Ureter (tissue), 1 donor: ENCODE data around the gene TUBGCP4. TPM values are rescaled to one million over a fixed set of nuclear protein-coding genes. Genes with fewer than 3 reads are reported as not detected.

Experiments used
- DNase-seq: peaks from one replicate; pipeline ENCODE4 v3.0.0-alpha.2; 2020; ENCODE audit warnings: low spot score
- total RNA-seq: library from RNA; stranded (reverse); gene quantifications from one replicate; pipeline ENCODE4 v1.2.4, GENCODE V29; 2023
- donor health status: DM: yes; HTN: yes; CAD: no.

TUBGCP4 gene
- total RNA-seq, 1 donor from 2014 or later = 19.8 TPM

DNA sequence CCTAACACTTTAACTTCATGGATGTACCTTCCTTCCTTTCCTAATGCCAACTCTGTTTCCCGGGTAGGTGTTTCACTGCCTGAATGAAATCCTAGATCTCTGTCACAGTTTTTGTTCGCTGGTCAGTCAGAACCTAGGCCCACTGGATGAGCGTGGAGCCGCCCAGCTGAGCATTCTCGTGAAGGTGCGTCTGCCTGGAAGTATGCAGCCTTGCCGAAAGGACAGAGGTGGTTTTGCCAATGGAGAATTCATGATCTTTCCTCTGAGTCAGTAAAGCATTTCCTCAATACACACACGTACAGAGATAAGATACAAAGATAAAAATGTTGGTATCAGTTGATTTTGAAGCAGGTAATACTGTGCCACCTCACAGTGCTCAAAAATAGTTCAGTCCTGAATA lies 32.7 kb downstream of the TUBGCP4 start:
- no peak for DNase-seq

DNA sequence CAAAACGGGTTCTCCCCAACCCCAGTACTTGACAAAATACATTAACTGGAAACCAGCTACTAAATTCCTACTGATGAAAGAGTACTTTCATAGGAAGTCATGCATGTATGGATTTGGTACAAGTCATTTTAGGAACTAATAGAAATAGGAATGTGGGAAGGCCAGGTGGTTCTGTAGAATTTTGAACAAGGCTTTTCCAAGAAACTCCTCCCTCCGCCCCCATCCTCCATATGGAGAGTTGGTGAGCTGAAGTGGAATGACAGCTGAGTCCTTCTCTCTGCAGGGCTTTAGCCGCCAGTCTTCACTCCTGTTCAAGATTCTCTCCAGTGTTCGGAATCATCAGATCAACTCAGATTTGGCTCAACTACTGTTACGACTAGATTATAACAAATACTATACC lies 33.2 kb downstream of the TUBGCP4 start:
- no peak for DNase-seq

DNA sequence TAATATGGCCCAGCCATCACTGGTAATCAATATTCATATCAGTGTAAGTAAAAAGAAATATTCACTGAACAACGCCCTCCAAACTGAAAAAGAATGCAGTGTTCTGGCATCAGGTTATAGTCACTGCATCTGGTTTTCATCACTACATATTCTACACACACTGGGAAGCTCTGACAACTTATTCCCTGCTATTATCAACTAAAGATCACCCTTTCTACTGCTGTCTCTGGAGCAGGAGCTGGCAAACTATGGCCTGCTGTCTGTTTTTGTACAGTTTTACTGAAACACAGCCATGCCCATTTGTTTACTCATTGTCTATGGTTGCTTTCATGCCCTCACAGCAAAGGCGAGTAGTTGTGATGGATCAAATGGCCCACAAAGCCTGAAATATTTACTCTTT lies 35.3 kb downstream of the TUBGCP4 start:
- DNase-seq = no peak

DNA sequence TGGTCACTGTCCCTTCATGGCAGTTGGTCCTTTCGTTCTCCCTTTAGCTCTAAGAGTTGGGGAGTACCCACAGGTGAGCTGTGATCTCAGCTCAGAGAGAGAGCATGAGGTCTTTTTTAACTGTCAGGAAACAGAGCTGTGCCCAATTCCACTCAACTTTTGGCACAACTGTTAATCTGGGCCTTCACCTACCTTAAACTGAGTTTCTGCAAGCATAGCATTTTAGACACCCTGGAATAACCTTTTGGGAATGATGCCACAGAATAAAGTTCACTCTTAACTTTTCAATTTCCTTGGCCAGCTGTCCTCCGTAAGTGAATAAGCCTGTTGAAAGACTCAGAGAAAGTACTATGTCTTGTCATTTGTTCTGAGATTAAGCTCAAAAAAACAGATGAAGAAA lies 35.9 kb downstream of the TUBGCP4 start:
- DNase-seq = no peak

DNA sequence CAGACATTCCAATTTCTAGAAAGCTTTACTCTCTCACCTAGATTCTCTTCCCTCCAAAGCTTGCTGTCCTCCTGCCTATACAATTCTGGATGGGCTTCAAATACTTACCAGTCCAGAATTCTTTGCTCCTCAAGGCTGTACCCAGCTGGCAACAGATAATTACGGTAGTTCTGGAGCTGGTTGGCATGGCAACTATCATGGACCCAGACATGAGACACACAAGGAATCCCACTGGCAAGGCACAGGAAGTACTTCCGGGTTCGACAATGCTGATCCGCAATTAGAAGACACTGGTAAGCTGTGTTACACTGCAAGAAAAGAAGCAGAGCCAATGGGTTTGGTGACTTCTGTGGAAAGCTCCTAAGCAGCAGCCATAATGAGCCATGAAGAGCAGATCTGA lies 37.9 kb downstream of the TUBGCP4 start:
- DNase-seq = no peak

DNA sequence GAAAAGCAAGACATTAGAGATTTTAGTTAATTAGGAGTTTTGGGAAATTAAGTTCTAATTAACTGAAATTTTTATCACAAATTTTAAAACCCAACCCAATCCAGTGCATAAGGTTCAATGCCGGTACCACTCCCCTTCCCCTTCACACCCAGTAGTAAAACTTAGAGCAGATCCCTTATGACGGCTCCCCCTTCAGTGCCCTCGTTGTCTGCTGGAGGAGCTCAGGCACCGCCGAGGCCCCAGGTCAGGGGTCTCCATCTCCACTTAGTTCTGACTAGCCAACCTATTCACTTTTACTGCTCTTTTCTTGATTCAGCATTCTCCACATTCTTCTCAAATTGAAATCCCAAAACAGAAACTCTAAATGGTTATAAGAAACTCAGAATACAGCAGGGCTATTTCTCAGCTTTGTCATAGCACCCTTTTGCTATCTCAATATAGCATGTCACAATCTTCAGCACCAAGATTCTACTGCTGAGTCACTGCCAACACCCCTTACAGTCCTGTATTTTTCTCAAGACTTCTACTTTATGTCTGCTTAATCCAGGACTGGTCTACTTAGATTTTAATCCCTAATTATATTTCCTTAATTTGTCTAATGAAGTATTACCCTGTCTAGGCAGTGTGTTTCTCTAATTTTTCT lies 39.8 kb downstream of the TUBGCP4 start:
- no peak for DNase-seq

DNA sequence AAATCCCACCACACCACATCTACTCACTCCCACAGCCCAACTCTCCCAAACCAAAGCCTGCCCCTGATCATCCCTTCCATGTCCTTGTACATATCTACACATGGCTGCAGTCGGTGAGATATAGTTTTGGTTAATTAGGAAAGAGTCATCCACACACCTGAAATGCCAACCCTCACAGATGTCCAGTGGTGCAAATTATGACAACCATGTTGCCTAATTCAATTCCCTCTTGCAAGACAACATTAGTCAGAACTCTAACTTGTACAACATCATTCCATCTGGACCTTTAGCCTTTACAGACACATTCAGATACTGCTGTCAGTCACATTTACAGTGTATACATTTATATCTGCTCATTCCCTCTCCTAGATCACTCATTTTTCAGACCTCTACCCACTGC lies 41.2 kb downstream of the TUBGCP4 start:
- DNase-seq = no peak

DNA sequence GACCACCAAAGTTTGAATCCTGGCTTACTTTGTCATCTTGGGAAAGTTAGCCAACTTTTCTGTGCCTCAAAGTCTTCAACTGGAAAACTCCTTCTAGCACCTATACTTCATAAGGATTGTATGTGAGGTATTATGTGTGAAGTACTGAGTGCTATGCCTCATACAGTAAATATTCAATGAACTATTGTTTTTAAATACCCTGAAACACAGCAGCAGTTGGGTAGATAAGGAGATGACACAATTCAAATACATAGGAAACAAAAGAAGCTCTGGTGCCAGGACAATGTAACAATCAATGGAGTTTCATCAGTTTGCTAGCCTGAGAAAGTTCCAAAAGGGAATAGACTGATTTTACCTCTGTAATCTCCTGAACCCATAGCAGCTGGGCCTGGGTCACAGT lies 43.3 kb downstream of the TUBGCP4 start:
- DNase-seq = no peak

DNA sequence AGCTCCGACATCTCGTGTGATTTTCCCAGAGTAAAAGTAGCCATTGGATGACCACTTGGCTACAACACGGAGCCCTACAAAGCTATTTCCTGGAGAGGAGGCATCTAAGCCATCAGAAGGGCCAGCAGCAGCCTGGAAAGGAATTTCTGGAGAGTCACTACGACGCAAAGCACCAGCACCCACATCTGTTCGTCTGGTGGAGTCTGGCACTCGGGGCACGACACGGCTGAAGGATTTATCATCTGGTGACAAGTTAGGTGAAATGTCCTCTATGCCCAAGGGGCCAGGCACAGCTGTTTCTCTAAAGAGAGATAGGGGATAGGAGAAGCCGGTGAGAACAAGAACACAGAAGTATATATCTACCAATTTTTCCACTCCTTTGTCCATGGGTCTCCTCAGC lies 49.5 kb downstream of the TUBGCP4 start:
- no peak for DNase-seq

DNA sequence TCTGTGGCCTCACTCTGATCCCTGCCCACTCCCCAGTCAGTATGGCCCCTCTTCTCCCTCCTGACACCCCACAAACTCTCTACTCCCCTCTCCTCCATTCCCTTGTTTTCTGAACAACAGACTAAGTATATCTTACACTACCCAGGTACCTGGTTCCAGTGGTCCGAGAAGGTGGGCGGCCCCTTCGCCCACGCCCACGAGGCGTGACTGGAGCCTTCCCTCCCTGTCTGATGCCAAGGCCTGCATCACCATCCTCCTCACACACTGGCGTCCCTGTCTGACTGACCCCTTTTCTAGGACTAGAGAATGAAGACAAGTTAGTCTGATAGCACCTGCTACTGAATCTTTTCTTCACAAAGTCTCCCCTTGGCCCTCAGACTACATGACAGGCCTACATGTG lies 50.0 kb downstream of the TUBGCP4 start:
- no peak for DNase-seq

DNA sequence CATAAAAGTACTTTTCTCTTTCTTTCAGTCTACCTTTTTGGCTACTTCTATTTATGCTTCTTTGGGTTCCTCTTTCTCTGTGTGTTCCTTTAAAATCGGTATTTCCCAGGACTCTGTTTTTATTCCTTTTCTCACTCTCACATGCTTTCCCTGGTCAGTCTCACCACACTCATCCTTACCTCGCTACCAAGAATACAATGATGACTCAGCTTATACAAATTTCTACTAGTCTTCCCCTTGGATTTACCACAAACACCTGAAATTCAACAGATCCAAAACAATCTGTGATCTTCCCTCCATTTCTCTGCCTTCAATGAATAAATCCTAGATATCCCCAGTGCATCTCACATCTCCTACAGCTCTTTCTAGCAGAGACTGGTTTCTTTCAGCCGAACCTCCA lies 52.9 kb downstream of the TUBGCP4 start:
- DNase-seq = no peak

DNA sequence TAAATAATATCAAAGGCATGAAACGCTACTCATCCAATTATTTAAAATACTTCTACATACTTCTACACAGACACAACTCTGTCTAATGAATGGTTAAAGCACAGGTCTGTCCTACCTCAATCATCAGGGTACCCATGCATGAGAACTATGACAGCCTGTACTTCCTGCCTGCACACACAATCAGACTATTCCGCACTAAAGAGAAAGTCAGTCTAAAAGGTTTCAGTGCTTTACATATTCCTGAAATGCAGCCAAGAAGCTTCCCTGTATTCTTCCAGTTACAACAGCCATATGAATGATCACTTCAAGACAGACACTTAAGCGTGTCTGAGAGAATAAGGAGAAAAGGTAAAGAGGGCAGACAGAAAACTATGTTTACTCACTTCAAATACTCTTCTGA lies 58.8 kb downstream of the TUBGCP4 start:
- no peak for DNase-seq

DNA sequence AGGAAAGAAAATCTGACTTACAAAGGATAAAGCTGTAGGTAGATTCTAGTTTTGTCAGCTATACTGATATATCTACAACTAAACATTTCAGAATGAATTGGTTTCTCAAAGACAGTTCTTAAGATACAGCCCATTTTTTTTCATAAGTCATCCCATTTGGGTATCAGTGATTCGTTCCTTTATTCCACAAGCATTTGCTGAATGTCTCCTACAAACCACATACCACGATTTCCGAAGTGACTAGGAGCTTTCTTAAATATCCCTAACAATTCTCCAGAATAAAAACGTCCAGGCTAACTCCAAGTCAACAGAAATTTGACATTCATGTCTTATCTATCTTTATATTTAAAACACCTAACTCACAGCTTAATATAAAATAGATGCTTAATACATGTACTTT lies 62.3 kb downstream of the TUBGCP4 start:
- DNase-seq = no peak

DNA sequence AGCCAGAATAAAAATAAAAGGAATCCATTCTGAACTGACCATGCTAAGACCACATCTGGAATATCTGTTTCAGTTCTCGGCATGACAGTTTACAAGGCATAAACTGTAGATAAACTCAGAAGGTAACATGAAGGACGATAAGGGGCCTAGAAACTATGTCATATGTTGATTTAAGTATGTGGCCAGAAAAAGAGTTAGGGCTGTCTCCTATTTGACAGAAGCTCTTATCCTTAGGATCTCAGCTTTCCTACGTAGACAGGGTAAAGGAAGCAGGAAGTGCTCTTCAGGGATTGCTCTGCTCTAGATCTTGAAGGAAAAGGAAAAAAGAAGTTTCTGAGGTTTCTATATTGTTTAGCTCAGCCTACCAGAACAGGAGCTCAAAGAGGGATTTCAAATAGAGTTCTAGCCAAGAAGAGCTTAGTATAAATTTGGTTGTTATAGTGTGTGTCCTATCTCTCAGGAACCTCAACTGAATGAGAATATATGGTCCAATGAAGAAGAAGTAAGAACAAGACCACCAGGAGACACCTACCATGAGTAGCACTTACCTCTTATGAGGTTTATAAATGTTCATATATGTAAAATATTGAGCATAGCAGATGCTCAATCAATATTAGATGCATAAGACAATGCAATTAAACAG lies 62.9 kb downstream of the TUBGCP4 start:
- no peak for DNase-seq

DNA sequence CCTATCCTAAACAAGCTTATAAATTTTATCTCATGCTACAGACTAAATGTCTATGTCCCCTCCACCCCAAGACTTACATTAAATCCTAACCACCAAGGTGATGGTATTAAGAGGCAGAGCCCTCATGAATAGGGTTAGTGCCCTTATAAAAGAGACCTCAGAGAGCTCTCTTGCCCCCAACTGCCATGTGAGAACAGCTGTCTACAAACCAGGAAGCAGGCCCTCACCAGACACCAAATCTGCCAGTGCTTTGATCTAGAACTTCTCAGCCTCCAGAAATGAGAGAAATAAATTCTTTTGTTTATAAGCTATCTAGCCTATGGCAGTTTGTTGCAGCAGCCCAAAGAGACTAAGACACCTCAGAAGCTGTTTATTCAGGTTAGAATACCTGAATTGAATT lies 63.5 kb downstream of the TUBGCP4 start:
- DNase-seq = no peak

DNA sequence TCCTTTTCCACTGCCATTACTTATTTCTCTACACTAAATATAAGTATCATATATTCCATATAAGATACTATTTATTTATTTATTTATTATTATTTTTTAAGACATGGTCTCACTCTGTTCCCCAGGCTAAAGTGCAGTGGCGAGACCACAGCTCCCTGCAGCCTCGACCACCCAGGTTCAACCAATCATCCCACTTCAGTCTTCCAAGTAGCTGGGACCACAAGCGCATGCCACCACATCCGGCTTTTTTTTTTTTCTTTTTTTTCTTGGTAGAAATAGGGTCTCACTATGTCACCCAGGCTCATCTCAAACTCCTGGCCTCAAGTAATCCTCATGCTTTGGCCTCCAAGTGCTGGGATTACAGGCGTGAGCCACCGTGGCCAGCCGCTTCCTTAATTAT lies 65.5 kb downstream of the TUBGCP4 start:
- DNase-seq = no peak

DNA sequence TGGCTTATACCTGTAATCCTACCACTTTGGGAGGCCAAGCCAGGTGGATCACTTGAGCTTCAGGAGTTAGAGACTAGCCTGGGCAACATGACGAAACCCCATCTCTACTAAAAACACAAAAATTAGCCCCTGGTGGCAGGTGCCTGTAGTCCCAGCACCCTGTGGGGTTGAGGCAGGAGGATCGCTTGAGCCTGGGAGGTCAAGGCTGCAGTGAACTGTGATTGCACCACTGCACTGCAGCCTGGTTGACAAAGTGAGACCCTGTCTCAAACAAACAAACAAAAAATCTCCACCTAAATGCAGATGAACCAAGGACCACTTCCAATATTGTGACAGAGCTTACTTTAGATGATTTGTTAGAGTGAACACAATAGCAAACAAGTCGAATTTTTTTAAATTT lies 68.4 kb downstream of the TUBGCP4 start:
- no peak for DNase-seq

DNA sequence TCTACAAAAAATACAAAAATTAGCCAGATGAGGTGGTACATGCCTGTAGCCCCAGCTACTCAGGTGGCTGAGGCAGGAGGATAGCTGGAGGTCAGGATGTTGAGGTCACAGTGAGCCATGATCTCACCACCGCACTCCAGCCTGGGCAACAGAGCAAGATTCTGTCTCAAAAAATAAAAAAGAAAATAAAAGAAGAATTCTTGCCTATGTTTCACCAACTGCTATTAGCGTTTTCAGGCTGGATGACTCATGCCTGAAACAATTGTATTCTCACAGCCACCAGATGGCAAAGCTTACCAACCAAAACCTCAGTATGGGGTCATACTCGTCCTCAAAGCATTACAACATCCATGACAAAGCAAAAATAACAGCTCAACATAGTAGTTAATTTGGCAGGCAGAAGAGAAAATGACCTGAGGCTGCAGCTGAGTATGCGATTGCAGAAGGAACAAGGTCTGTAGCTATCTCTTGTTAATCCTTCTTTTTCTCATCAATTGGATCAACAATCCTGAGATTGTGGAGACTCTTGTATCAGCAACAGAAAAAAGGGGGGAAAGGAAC lies 69.9 kb downstream of the TUBGCP4 start:
- peak; percentile 52 for DNase-seq

DNA sequence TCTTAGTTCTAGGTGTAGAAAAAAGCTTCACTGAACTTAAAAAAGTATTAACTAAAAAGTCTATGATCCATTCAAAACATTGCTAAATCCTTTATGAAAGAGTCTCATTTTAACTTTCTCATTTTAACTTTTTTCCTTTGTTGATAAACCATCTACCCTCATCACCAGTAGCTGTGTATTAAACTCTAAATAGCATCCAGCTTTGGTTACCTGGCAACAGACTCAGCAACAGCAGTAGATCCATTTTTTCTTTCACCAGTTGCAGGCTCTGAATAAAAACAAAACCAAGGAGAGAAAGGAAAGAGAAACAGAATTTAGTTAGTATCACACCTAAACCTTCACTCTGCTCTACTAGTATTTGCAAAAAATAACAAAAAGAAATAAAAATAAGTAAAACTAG lies 70.4 kb downstream of the TUBGCP4 start:
- no peak for DNase-seq

DNA sequence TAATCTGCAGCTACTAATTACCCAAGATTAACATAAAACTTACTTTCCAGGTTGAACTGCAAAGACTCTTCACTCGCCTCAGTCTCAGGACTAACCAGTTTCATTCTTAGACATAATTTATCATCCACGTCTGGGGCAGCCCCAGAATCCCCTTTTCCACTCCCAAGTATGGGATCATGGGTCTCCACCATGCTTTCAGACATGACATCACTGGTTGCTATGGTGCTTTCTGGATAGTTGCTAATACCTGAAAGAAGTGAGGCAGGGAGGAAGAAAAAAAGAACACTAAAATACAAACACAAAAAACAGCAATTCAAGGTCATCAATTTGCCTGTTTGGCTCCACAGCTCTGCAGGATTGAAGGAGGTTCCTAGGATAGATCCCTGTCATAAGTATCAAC lies 75.4 kb downstream of the TUBGCP4 start:
- no peak for DNase-seq

DNA sequence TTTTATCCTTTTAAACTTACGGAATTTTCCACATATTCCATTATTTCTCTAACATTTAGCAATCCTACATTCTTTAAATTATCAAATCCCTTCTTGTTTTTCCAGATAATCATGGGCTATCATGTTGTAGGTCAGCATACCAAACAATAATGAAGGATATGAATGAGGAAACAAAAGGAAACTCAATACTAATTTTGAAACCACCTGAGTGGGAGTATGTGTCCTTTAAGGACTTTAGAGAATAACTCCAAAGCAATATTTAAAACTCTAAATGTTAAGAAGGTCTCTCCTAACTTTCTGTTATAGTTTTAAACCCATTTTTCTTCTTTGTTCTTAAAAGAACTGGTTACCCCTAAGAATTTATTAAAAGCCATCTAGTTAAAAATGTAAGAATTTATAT lies 79.1 kb downstream of the TUBGCP4 start:
- DNase-seq = no peak
